GM12873 (cell line): Measurements from ENCODE around the gene SLC6A18.

Source experiments
- CTCF ChIP-seq: IDR thresholded peaks from 2 replicates; pipeline ENCODE4 v1.5.1; 2012; ENCODE audit warnings: low read depth, mild to moderate bottlenecking, moderate library complexity, low read length, control low read depth; ENCODE audit not compliant: insufficient read depth; ENCODE audit errors: missing control alignments

Gene SLC6A18

GRCh38 chr5:1294206-1294834 lies 69.1 kb downstream of the SLC6A18 start:
- no peak for TF ChIP-seq CTCF

GRCh38 chr5:1294835-1295649 lies 69.9 kb downstream of the SLC6A18 start, which contains the start of gene TERT:
TSS of gene TERT (minus strand) at chr5:1295068. CDS start at chr5:1294989, 79 bp downstream.
- no peak for TF ChIP-seq CTCF

GRCh38 chr5:1295650-1296037 lies 70.5 kb downstream of the SLC6A18 start:
- TF ChIP-seq CTCF = no peak
